ENCODE results near the gene PAPPA2. TPM values are rescaled to one million over a fixed set of nuclear protein-coding genes. Genes with fewer than 3 reads are reported as not detected.
A peak's percentile ranks its signal among the peaks of the same experiment; 100 is the strongest.

PAPPA2 gene
- total and polyA plus RNA-seq, 9 of the 15 experiments (the other 6 are each of a cell fraction or from before 2014, with no cell fraction given) = 0.01 to 0.15 (median 0.05) TPM; not detected in 2

DNA sequence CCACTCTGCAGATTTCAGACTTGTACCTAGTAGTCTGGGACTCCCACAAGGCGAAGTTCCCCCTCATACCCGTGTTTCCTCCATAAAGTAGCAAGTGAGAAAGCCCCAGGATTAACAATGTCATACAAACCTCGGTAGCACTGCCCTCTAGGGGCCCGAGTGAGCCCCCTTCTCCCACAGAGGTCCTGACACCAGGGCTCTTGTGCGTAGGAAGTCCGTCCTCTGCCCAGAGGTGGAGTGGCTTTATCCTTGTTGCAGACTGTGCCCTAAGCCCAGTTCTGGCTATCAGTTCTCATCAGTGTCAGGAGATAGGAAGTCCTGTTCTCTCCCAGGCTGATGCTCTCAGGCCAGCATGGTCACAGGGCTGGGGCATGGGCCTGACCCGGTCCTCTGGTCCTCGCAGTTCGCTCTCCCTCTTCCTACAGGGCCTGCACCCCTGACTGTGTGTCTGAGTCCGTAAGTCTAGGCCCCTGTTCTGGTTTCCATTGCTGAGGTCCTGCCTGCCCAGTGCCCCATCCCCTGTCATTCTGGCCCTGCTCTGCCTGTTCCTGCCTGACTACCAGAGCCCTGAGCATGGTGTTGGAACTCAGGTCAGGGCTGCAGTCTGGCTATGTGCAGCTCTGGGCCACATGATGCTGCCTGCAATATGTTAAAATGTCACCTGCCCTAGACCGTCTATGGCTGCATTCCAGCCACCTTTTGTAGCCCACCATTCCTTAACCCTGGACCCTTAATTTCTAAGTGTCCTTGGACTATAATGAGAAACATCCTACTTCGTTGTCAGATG, 416.0 kb downstream of the PAPPA2 start (continued):
- TF ChIP-seq PRDM10 (IDR thresholded peaks at IDR 0.05; ENCODE audit: partially characterized antibody) (peak; percentile 27), TEAD1 (CRISPR knock-in tag; IDR thresholded peaks at IDR 0.05) (no peak), ZNF134 (CRISPR knock-in tag; conservative IDR thresholded peaks at IDR 0.05) (no peak; the same call in 1 of the 2 replicates), SNAPC5 (CRISPR knock-in tag; IDR thresholded peaks at IDR 0.05) (no peak), VEZF1 (CRISPR knock-in tag; IDR thresholded peaks at IDR 0.05) (peak; percentile 33), ZBTB7A (IDR thresholded peaks at IDR 0.05; ENCODE audit: borderline replicate concordance, control insufficient read depth, low read depth, low read length) (peak; percentile 62; the same call in 1 of the 2 replicates), NR0B1 (IDR thresholded peaks at IDR 0.05; ENCODE audit: partially characterized antibody) (no peak), ZNF232 (CRISPR knock-in tag; IDR thresholded peaks at IDR 0.05) (no peak), ZNF655 (CRISPR knock-in tag; IDR thresholded peaks at IDR 0.05) (no peak), KHSRP (IDR thresholded peaks at IDR 0.05) (no peak), ESRRB (CRISPR knock-in tag; IDR thresholded peaks at IDR 0.05; ENCODE audit: borderline replicate concordance) (no peak), NFXL1 (CRISPR knock-in tag; IDR thresholded peaks at IDR 0.05) (no peak), CTBP1 (IDR thresholded peaks at IDR 0.05; ENCODE audit: borderline replicate concordance) (0 out of 2 replicates have a peak, but pooled peaks have one; percentile 48), FOXJ3 (CRISPR knock-in tag; IDR thresholded peaks at IDR 0.05) (no peak), SMARCC2 (IDR thresholded peaks at IDR 0.05; ENCODE audit: low read depth) (no peak), POLR2G (IDR thresholded peaks at IDR 0.05; ENCODE audit: low read depth, low read length) (peak; percentile 15; the same call in 1 of the 2 replicates)
- TF ChIP-seq, protein P1, sequence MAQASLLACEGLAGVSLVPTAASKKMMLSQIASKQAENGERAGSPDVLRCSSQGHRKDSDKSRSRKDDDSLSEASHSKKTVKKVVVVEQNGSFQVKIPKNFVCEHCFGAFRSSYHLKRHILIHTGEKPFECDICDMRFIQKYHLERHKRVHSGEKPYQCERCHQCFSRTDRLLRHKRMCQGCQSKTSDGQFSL (CRISPR knock-in tag; IDR thresholded peaks at IDR 0.05) = no peak
- TF ChIP-seq, protein P1 (tag; IDR thresholded peaks at IDR 0.05) = peak in 1 of 2 experiments; percentile 67; a peak in 1 of 4 replicates
